Endothelial cell (in vitro differentiated cells): Measurements from ENCODE around the gene CRADD. TPM values are rescaled to one million over a fixed set of nuclear protein-coding genes. Genes with fewer than 3 reads are reported as not detected.

Experiments used
- DNase-seq: peaks from one replicate; pipeline ENCODE4 v3.0.0; 2021; ENCODE audit warnings: low spot score
- H3K27ac Mint-ChIP-seq: one replicate; pipeline ENCODE4 v1.8.0; 2021; ENCODE audit warnings: mixed read lengths, inconsistent platforms; ENCODE audit not compliant: unreplicated experiment
- H3K27me3 Mint-ChIP-seq: one replicate; pipeline ENCODE4 v1.8.0; 2021; ENCODE audit warnings: mild to moderate bottlenecking, moderate library complexity, mixed read lengths, inconsistent platforms; ENCODE audit not compliant: unreplicated experiment
- H3K36me3 Mint-ChIP-seq: one replicate; pipeline ENCODE4 v1.8.0; 2021; ENCODE audit warnings: mild to moderate bottlenecking, low read depth, mixed read lengths, inconsistent platforms; ENCODE audit not compliant: unreplicated experiment
- H3K4me1 Mint-ChIP-seq: one replicate; pipeline ENCODE4 v1.8.0; 2021; ENCODE audit warnings: mild to moderate bottlenecking, mixed read lengths, inconsistent platforms; ENCODE audit not compliant: unreplicated experiment
- H3K4me3 Mint-ChIP-seq: one replicate; pipeline ENCODE4 v1.8.0; 2021; ENCODE audit warnings: mild to moderate bottlenecking, mixed read lengths, inconsistent platforms; ENCODE audit not compliant: unreplicated experiment
- H3K9me3 Mint-ChIP-seq: one replicate; pipeline ENCODE4 v1.8.0; 2021; ENCODE audit warnings: mixed read lengths, inconsistent platforms; ENCODE audit not compliant: unreplicated experiment
- CTCF ChIP-seq: fragments of 200-600 bp; sonication (generic); IDR thresholded peaks from one replicate; pipeline ENCODE4 v1.5.0; 2021; ENCODE audit warnings: antibody characterized with exemption; ENCODE audit not compliant: unreplicated experiment
- total RNA-seq: library from RNA; stranded (reverse); fragmentation: NEBNext Ultra II Directional; extraction: Animal tissue kit (Norgen Biotek cat#: 25700); gene quantifications from one replicate; pipeline ENCODE4 v1.2.1, GENCODE V29; 2021; ENCODE audit not compliant: unreplicated experiment

CRADD gene
- total RNA-seq, 1 donor from 2014 or later, result 6.5 TPM

- H3K4me3 Mint-ChIP-seq, result no peak overlapping the region
- H3K9me3 Mint-ChIP-seq, result no peaks in the 10 kb centered on the region
- H3K36me3 Mint-ChIP-seq, result no peaks in the 10 kb centered on the region
- no peaks in the 10 kb centered on the region for H3K4me1 Mint-ChIP-seq
- no peaks in the 10 kb centered on the region for H3K27me3 Mint-ChIP-seq
- TF ChIP-seq CTCF, result no peak
- no peak for DNase-seq
- no peak overlapping the region for H3K27ac Mint-ChIP-seq
These were observed 52.8 kb downstream of the CRADD start for GRCh38 chr12:93729934-93730333.

GRCh38 chr12:93733358-93733757, 56.2 kb downstream of the CRADD start:
- H3K9me3 Mint-ChIP-seq, result no peaks in the 10 kb centered on the region
- no peaks in the 10 kb centered on the region for H3K27me3 Mint-ChIP-seq
- H3K36me3 Mint-ChIP-seq, result no peaks in the 10 kb centered on the region
- no peak overlapping the region for H3K27ac Mint-ChIP-seq
- TF ChIP-seq CTCF, result no peak
- no peak overlapping the region for H3K4me3 Mint-ChIP-seq
- H3K4me1 Mint-ChIP-seq, result no peaks in the 10 kb centered on the region
- no peak for DNase-seq

- DNase-seq, result no peak
- no peak for TF ChIP-seq CTCF
- H3K27me3 Mint-ChIP-seq, result no peaks in the 10 kb centered on the region
- H3K9me3 Mint-ChIP-seq, result no peaks in the 10 kb centered on the region
- H3K36me3 Mint-ChIP-seq, result no peaks in the 10 kb centered on the region
- no peaks in the 10 kb centered on the region for H3K4me1 Mint-ChIP-seq
- H3K27ac Mint-ChIP-seq, result no peak overlapping the region
- peak overlapping the region; percentile 4 for H3K4me3 Mint-ChIP-seq
These were observed 56.8 kb downstream of the CRADD start for GRCh38 chr12:93733928-93734327.

GRCh38 chr12:93734784-93735183, 57.6 kb downstream of the CRADD start:
- Mint-ChIP-seq H3K36me3 (no peaks in the 10 kb centered on the region), H3K9me3 (no peaks in the 10 kb centered on the region), H3K4me3 (no peak overlapping the region), H3K27ac (no peak overlapping the region), H3K4me1 (no peaks in the 10 kb centered on the region), H3K27me3 (no peaks in the 10 kb centered on the region)
- no peak for DNase-seq
- TF ChIP-seq CTCF, result no peak

GRCh38 chr12:93736640-93737178, 59.5 kb downstream of the CRADD start:
- Mint-ChIP-seq H3K4me1 (peaks cover 9% of the 10 kb centered on the region), H3K4me3 (no peak overlapping the region), H3K27me3 (no peaks in the 10 kb centered on the region), H3K36me3 (no peaks in the 10 kb centered on the region), H3K9me3 (no peaks in the 10 kb centered on the region), H3K27ac (no peak overlapping the region)
- DNase-seq, result no peak
- no peak for TF ChIP-seq CTCF
